ENCODE results near the gene GMPPA.

- TF ChIP-seq, protein P1, sequence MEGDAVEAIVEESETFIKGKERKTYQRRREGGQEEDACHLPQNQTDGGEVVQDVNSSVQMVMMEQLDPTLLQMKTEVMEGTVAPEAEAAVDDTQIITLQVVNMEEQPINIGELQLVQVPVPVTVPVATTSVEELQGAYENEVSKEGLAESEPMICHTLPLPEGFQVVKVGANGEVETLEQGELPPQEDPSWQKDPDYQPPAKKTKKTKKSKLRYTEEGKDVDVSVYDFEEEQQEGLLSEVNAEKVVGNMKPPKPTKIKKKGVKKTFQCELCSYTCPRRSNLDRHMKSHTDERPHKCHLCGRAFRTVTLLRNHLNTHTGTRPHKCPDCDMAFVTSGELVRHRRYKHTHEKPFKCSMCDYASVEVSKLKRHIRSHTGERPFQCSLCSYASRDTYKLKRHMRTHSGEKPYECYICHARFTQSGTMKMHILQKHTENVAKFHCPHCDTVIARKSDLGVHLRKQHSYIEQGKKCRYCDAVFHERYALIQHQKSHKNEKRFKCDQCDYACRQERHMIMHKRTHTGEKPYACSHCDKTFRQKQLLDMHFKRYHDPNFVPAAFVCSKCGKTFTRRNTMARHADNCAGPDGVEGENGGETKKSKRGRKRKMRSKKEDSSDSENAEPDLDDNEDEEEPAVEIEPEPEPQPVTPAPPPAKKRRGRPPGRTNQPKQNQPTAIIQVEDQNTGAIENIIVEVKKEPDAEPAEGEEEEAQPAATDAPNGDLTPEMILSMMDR (IDR thresholded peaks at IDR 0.05), result no peak
- no peak for TF ChIP-seq POLR2A (IDR thresholded peaks at IDR 0.05)
- TF ChIP-seq POLR2AphosphoS5 (IDR thresholded peaks at IDR 0.05), result no peak
Measured at GRCh38 chr2:219507581-219508443, 9.1 kb downstream of the GMPPA start.
